HK-2 (cell line): ENCODE results near the gene HSPA2.
"Not testable (repeated sequence)": the region's sequence is repeated elsewhere in the genome, so short reads cannot be mapped to it uniquely, and the experiment has no call there.

Experiments used
- DNase-seq: peaks from one replicate; pipeline ENCODE4 v3.0.0-alpha.2; 2018; ENCODE audit not compliant: unreplicated experiment

The HSPA2 gene

GRCh38 chr14:64515053-64515452 is 25.5 kb upstream of the HSPA2 start:
- DNase-seq: no peak

GRCh38 chr14:64516969-64517368 is 23.6 kb upstream of the HSPA2 start:
- DNase-seq: no peak

- not testable (repeated sequence) for DNase-seq
Measured at GRCh38 chr14:64517667-64518066, 22.9 kb upstream of the HSPA2 start.

- no peak for DNase-seq
Measured at GRCh38 chr14:64518229-64518628, 22.3 kb upstream of the HSPA2 start.

- no peak for DNase-seq
Measured at GRCh38 chr14:64520699-64521098, 19.8 kb upstream of the HSPA2 start.

GRCh38 chr14:64522591-64523355 is 17.8 kb upstream of the HSPA2 start:
- no peak for DNase-seq

- DNase-seq: no peak
Measured at GRCh38 chr14:64525354-64525753, 15.2 kb upstream of the HSPA2 start.

- no peak for DNase-seq
Measured at GRCh38 chr14:64531567-64531966, 9.0 kb upstream of the HSPA2 start.

- DNase-seq: no peak
Measured at GRCh38 chr14:64536488-64537245, 3.9 kb upstream of the HSPA2 start.

GRCh38 chr14:64541261-64541971 is 875 bp downstream of the HSPA2 start:
- DNase-seq: no peak

- DNase-seq: no peak
Measured at GRCh38 chr14:64541972-64542835, 1.7 kb downstream of the HSPA2 start.

GRCh38 chr14:64542836-64543201 is 2.3 kb downstream of the HSPA2 start:
- no peak for DNase-seq

- no peak for DNase-seq
Measured at GRCh38 chr14:64544607-64545312, 4.2 kb downstream of the HSPA2 start.

- no peak for DNase-seq
Measured at GRCh38 chr14:64549016-64549415, 8.5 kb downstream of the HSPA2 start.

GRCh38 chr14:64549791-64550620 is 9.5 kb downstream of the HSPA2 start, which contains the start of gene PPP1R36:
TSS of gene PPP1R36 (plus strand) at chr14:64549961. CDS start at chr14:64549998, 37 bp downstream.
- DNase-seq: no peak

- no peak for DNase-seq
Measured at GRCh38 chr14:64550621-64551333, 10.2 kb downstream of the HSPA2 start.

GRCh38 chr14:64554556-64554955 is 14.0 kb downstream of the HSPA2 start:
- no peak for DNase-seq

GRCh38 chr14:64556526-64556925 is 16.0 kb downstream of the HSPA2 start:
- no peak for DNase-seq

- DNase-seq: not testable (repeated sequence)
Measured at GRCh38 chr14:64558216-64558615, 17.7 kb downstream of the HSPA2 start.
